NT2/D1 (cell line): Measurements from ENCODE around the gene RIPK3.

Source experiments
- DNase-seq: peaks from one replicate; pipeline ENCODE4 v3.0.0-alpha.2; 2011; ENCODE audit warnings: low read depth, low spot score
- H3K27me3 ChIP-seq: 2 replicates; pipeline ENCODE4 v1.6.0; 2011; ENCODE audit warnings: mild to moderate bottlenecking; ENCODE audit not compliant: insufficient read length, insufficient read depth
- H3K36me3 ChIP-seq: 2 replicates; pipeline ENCODE4 v1.6.1; 2011; ENCODE audit warnings: mild to moderate bottlenecking, low read length, mixed read lengths; ENCODE audit not compliant: insufficient read depth, insufficient read length
- H3K4me1 ChIP-seq: 2 replicates; pipeline ENCODE4 v1.5.1; 2011; ENCODE audit not compliant: insufficient read depth, insufficient read length
- H3K4me3 ChIP-seq: 2 replicates; pipeline ENCODE4 v1.5.1; 2011; ENCODE audit warnings: low read depth; ENCODE audit not compliant: insufficient read length
- H3K9ac ChIP-seq: 2 replicates; pipeline ENCODE4 v1.6.0; 2011; ENCODE audit warnings: low read depth; ENCODE audit not compliant: insufficient read length
- H3K9me3 ChIP-seq: 2 replicates; pipeline ENCODE4 v1.5.1; 2011; ENCODE audit warnings: mild to moderate bottlenecking, low read length; ENCODE audit not compliant: insufficient read depth
- SUZ12 ChIP-seq: IDR thresholded peaks from 2 replicates; pipeline ENCODE4 v1.6.1; 2011; ENCODE audit not compliant: insufficient read length, insufficient read depth; ENCODE audit errors: extremely low read depth
- YY1 ChIP-seq: IDR thresholded peaks from 2 replicates; pipeline ENCODE4 v1.6.1; 2011; ENCODE audit not compliant: insufficient read length, insufficient read depth
- ZNF274 ChIP-seq: IDR thresholded peaks from 2 replicates; pipeline ENCODE4 v1.6.1; 2011; ENCODE audit warnings: mild to moderate bottlenecking, low read depth, low read length

The RIPK3 gene

GRCh38 chr14:24315807-24316596 lies 23.8 kb downstream of the RIPK3 start:
- H3K36me3 ChIP-seq: peaks cover 35% of the 10 kb centered on the region
- H3K9ac ChIP-seq: no peak overlapping the region
- H3K4me1 ChIP-seq: no peaks in the 10 kb centered on the region
- no peak for DNase-seq
- no peak overlapping the region for H3K4me3 ChIP-seq
- no peaks in the 10 kb centered on the region for H3K9me3 ChIP-seq
- no peak for TF ChIP-seq YY1
- no peak for TF ChIP-seq ZNF274
- TF ChIP-seq SUZ12: no peak
- H3K27me3 ChIP-seq: no peaks in the 10 kb centered on the region

DNA sequence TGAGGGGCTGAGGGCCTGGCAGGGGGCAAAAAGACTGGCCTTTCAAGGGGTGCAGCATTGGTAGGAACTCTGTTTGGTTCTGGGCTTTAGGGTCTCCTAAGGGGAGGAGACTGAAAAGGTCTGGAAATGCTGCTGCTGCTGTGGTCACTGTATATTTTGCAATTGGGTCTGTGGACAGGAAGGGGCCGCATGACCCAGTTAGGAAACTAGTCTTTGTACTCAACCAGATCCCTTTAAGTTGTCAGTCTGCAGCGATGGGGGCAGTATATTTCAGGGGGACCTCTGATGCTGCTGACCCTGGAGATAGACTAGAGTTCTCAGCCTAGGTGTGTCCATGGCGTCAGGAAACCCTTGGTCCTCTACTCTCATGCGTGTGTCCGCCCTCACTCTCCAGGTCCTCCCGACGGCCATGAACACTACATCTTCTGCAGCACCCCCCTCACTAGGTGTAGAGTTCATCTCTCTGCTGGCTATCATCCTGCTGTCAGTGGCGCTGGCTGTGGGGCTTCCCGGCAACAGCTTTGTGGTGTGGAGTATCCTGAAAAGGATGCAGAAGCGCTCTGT lies 24.5 kb downstream of the RIPK3 start:
- Histone ChIP-seq H3K9me3 (no peaks in the 10 kb centered on the region), H3K36me3 (peaks cover 42% of the 10 kb centered on the region), H3K9ac (no peak overlapping the region), H3K4me1 (no peaks in the 10 kb centered on the region), H3K27me3 (no peaks in the 10 kb centered on the region), H3K4me3 (no peak overlapping the region)
- DNase-seq: no peak
- no peak for TF ChIP-seq YY1
- TF ChIP-seq ZNF274: no peak
- TF ChIP-seq SUZ12: no peak

DNA sequence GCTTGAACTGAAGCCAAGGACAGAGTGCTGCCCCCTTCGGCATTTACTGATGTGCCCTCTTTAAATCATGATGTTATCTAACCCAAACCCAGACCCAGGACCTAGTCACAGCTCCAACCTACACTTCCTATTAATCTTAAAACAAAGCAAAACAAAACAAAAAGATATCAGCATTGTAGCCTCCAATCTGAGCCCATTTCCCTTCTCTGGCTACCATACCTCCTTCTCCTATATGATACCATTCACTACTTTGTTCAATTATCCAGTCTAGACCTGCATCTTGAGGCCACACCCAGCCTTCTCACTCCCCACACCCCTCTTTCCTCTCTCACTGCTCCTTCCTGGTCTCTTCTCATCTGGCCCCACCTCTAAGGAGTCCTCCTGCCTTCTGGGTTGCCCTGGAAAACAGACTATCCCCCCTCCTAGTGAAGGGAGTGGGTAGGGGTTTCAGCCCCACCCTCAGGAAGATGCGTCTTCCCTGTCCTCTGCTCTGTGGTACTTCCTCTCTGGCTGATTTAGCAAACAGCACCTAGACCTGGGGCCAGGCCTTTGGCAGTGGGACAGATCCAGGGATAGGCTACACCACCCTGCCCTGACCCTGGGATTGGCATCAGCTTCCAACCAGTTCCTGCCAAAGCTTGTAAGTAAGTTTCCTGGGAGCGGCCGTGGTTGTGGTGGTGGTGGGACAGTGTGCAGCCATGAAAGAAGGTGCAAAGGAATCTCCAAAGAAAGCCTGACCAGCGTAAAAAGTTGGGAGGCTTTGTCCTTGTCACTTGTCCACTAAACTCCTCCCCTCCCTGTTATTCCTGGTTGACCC lies 25.2 kb downstream of the RIPK3 start:
- no peak for DNase-seq
- no peak overlapping the region for H3K9ac ChIP-seq
- no peaks in the 10 kb centered on the region for H3K27me3 ChIP-seq
- no peaks in the 10 kb centered on the region for H3K9me3 ChIP-seq
- no peaks in the 10 kb centered on the region for H3K4me1 ChIP-seq
- peaks cover 49% of the 10 kb centered on the region for H3K36me3 ChIP-seq
- H3K4me3 ChIP-seq: no peak overlapping the region
- TF ChIP-seq YY1 (no peak), ZNF274 (no peak), SUZ12 (no peak)

- no peak for DNase-seq
- no peaks in the 10 kb centered on the region for H3K27me3 ChIP-seq
- H3K4me3 ChIP-seq: no peak overlapping the region
- TF ChIP-seq YY1 (no peak), SUZ12 (no peak), ZNF274 (no peak)
- H3K36me3 ChIP-seq: peaks cover 55% of the 10 kb centered on the region
- no peaks in the 10 kb centered on the region for H3K4me1 ChIP-seq
- H3K9ac ChIP-seq: no peak overlapping the region
- H3K9me3 ChIP-seq: no peaks in the 10 kb centered on the region
Measured at GRCh38 chr14:24313913-24314312, 25.9 kb downstream of the RIPK3 start.

- Histone ChIP-seq H3K27me3 (no peaks in the 10 kb centered on the region), H3K9ac (no peak overlapping the region), H3K9me3 (no peaks in the 10 kb centered on the region), H3K36me3 (peaks cover 63% of the 10 kb centered on the region), H3K4me3 (no peak overlapping the region), H3K4me1 (peaks cover 4% of the 10 kb centered on the region)
- DNase-seq: no peak
- no peak for TF ChIP-seq YY1
- TF ChIP-seq ZNF274: no peak
- no peak for TF ChIP-seq SUZ12
Measured at GRCh38 chr14:24312736-24313507, 26.9 kb downstream of the RIPK3 start.

GRCh38 chr14:24311837-24312615 lies 27.8 kb downstream of the RIPK3 start:
- Histone ChIP-seq H3K36me3 (peaks cover 69% of the 10 kb centered on the region), H3K4me3 (no peak overlapping the region), H3K4me1 (peaks cover 4% of the 10 kb centered on the region), H3K27me3 (no peaks in the 10 kb centered on the region), H3K9ac (no peak overlapping the region), H3K9me3 (no peaks in the 10 kb centered on the region)
- DNase-seq: no peak
- TF ChIP-seq SUZ12 (no peak), YY1 (no peak)
